HL-60/S4 treated with retinoic acid at 250 ng/mL for 4 days and 3 days (cell line): Measurements from ENCODE around the gene RGL3.
"Not testable (repeated sequence)": the region's sequence is repeated elsewhere in the genome, so short reads cannot be mapped to it uniquely, and the experiment has no call there.

ENCODE experiments used
- in situ Hi-C: fragments of 300-500 bp; cut with MboI; formaldehyde crosslinking; loops from 2 replicates; pipeline ENCODE4 v1.7.0; 2022; ENCODE audit warnings: low sequenced_read_pairs

Gene RGL3

GRCh38 chr19:11421371-11422098 lies 2.4 kb upstream of the RGL3 start:
- in situ Hi-C loops = no loop called here

DNA sequence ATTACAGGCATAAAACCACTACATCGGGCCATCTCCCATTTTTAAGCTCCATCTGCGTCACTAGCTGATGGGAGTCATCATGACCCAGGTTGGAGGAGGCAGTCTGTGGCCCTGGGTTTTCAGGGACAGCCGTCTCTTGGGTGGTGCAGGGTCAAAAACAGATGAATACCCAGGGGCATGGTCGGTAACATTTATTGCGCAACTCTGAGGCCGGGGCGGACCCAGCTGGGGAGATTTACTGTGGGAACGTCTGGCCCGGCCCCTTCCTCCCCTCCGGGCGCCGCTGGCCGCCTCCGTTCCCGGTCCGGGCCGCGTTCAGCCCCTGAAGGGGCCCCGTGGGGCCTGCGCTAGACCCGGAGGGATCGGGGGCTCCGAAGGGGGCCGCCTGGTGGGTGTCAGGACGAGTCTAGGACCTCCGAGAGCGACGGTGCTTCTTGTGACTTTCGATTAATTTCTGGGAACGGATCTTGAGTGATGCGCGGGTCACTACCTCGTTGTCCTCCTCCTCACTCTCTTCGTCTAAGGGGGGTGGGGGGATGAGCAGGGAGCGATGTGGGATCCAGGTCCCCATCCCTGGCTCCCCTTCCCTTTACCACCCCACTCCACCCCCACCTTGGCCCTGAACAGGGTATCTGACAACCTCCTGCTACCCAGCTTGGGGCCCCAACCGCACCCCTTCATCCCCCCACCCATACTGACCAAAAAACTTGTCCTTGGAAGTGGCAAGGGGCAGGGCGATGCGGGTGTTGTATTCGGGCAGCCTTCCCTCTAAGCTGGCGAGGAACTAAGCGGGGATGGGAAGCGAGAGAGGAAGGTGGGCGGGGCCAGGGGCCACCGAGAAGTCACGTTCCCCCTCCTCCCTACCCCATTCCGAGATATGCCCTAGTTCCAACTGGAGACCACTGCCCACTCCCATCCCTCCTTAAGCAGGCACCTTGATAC lies 1.6 kb upstream of the RGL3 start:
- in situ Hi-C loops = no loop called here

GRCh38 chr19:11418094-11418548 lies 993 bp downstream of the RGL3 start:
- in situ Hi-C loops = no loop called here

DNA sequence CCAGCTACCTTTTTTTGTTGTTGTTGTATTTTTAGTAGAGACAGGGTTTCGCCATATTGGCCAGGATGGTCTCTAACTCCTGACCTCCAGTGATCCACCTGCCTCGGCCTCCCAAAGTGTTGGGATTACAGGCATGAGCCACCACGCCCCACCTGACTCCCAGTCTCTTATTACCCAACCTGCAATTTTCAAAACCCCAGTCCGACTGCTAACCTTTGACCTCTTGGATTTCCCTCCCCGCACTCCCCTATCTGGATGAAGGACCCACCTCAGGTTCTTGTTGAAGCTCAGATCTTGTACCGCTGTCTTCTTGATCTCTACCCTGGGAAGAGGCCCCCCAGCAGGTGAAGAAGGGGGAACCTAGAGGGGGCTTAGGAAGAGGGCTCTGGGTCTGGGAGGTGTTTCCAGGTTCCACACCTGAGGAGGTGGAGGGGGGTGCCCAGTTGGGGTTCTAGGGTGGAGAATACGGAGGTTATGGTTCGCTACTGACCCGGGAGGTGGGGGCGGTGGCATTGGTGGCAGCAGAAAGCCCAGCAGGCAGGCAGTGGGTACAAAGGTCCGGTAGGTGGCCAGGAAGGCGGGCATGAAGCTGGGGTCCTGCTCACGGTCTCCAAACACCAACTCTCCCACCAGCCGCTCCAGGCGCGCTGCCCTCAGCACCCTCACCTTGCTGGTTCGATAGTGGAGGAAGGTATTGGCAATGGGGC lies 2.6 kb downstream of the RGL3 start:
- in situ Hi-C loops = no loop called here

DNA sequence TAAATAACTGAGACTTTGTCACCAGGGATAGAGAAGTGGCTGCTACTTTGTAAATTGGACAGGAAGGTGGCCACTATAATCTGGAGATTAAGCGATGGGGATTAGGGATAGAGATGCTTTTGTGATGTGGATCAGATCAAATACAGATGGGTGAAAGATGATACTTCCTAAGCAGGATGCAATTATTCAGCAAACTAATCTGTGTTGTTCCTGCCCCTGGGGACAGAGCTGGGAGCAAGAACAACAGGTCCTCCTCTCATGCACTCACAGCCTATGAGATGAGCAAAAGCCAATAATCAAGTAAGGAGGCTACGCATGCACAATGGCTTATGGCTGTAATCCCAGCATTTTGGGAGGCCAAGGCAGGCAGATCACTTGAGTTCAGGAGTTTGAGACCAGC lies 4.6 kb downstream of the RGL3 start:
- in situ Hi-C loops = no loop called here

- in situ Hi-C loops = no loop called here
These were observed 8.4 kb downstream of the RGL3 start for GRCh38 chr19:11410682-11411081.

DNA sequence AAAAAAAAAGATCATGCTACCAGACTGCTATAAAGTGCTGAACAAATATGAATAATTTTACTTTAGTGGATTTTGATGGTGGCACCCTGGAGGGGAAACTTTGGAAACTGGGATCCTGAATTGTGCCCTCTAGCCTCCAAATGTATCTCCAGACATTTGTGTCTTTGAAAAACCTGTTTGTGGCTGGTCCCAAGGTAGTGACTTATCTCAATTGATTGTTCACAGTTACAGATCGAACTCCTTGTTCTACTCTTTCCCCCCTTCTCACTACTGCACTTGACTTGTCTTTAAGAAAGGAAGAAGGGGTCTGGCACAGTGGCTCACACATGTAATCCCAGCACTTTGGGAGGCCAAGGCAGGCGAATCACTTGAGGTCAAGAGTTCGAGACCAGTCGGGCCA lies 10.5 kb downstream of the RGL3 start:
- in situ Hi-C loops = no loop called here

GRCh38 chr19:11406703-11407236 lies 12.3 kb downstream of the RGL3 start:
- in situ Hi-C loops = not testable (repeated sequence)

GRCh38 chr19:11405846-11406643 lies 13.1 kb downstream of the RGL3 start:
- in situ Hi-C loops = no loop called here

- in situ Hi-C loops = no loop called here
These were observed 14.4 kb downstream of the RGL3 start for GRCh38 chr19:11404588-11405222.

- in situ Hi-C loops = no loop called here
These were observed 17.1 kb downstream of the RGL3 start for GRCh38 chr19:11401808-11402543.

DNA sequence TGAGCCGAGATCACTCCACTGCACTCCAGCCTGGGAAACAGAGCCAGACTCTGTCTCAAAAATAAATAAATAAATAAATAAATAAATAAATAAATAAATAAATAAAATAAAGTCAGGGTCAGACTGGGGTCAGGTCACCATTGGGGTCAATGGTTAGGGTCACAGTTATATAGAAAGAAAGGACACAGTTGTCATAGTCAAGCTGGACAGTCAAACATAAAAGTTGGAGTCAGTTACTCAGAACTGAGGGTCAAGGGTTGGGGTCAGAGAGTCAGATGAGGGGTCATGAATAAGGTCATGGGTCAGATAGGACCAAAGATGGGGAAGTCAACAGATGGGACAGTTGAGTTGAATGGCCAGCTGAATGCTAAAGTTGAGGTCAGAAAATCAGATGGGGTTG lies 18.3 kb downstream of the RGL3 start:
- in situ Hi-C loops = no loop called here

DNA sequence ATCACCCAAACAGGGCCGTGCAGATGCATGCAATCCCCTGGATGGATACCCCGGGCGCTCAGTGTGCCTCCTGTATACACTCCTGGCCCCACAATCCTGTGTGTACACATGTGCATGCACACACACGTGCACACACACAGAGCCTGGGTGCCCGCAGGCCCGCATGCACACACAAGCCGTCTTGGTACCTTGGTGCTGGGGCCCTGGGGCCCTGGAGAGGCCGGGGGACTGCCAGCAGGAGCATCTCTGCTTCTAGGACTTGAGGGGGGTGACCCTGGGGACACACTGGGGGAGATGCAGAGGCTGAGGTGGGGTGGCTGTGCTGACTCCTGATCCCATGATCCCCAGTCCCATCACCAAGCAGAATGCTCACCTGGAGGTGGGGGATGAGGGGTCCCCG lies 19.4 kb downstream of the RGL3 start:
- in situ Hi-C loops = no loop called here

GRCh38 chr19:11397089-11397610 lies 22.0 kb downstream of the RGL3 start:
- in situ Hi-C loops = no loop called here

DNA sequence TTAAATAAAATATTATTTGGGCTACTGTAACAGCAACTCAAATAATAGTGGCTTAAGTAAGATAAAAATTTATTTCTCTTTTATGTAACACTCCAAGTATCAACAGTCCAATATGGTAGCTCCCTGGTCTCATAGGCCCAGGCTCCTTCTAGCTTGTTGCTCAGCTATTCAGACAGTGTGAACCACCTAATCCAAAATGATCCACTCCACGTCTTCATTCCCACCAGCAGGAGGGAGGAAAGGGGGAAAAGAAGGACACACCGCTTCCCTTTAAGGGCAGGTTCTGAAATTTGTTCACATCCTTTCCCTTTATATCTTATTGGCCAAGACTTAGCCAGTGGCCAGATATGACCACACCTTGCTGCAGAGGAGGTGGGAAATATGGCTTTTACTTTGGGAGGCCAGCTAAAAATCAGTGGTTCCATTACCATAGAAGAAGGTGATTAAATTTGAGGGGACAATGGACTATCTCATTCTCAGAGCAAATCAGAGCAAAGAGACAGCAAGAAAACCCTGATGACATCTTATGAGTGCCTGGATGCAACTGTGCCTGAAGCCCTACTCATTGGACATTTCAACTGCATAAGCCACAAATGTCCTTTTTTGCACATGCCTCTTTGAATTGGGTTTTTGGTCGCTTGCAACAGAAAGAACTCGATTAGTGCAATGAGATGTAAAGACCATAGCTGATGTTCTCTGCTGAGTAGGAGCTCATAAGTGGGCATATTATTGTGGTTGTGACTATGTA lies 28.0 kb downstream of the RGL3 start:
- in situ Hi-C loops = no loop called here

GRCh38 chr19:11390359-11390758 lies 28.8 kb downstream of the RGL3 start:
- in situ Hi-C loops = no loop called here

GRCh38 chr19:11387162-11388034 lies 31.7 kb downstream of the RGL3 start:
- in situ Hi-C loops = no loop called here
